C4-2B (cell line): ENCODE data around the gene ANKRD13A.

Source experiments
- ZFX ChIP-seq: fragments of 450-650 bp; IDR thresholded peaks from 2 replicates; pipeline ENCODE4 v1.6.1; 2017
- TF ChIP-seq, protein P1 (sequence below): fragments of 450-650 bp; conservative IDR thresholded peaks from 2 replicates; pipeline ENCODE4 v1.5.1; 2017; ENCODE audit warnings: mild to moderate bottlenecking

GRCh38 chr12:110015132-110015531 lies 15.9 kb downstream of the ANKRD13A start:
- TF ChIP-seq, protein P1, sequence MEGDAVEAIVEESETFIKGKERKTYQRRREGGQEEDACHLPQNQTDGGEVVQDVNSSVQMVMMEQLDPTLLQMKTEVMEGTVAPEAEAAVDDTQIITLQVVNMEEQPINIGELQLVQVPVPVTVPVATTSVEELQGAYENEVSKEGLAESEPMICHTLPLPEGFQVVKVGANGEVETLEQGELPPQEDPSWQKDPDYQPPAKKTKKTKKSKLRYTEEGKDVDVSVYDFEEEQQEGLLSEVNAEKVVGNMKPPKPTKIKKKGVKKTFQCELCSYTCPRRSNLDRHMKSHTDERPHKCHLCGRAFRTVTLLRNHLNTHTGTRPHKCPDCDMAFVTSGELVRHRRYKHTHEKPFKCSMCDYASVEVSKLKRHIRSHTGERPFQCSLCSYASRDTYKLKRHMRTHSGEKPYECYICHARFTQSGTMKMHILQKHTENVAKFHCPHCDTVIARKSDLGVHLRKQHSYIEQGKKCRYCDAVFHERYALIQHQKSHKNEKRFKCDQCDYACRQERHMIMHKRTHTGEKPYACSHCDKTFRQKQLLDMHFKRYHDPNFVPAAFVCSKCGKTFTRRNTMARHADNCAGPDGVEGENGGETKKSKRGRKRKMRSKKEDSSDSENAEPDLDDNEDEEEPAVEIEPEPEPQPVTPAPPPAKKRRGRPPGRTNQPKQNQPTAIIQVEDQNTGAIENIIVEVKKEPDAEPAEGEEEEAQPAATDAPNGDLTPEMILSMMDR = no peak
- TF ChIP-seq ZFX = no peak
